HG03108 (cell line): ENCODE data around the gene MBLAC1.

Experiments used
- ATAC-seq: cut with Tn5 transposase; IDR thresholded peaks from one replicate; pipeline ENCODE4 v1.9.1; 2021; ENCODE audit warnings: moderate library complexity; ENCODE audit not compliant: unreplicated experiment

The MBLAC1 gene, protein sequence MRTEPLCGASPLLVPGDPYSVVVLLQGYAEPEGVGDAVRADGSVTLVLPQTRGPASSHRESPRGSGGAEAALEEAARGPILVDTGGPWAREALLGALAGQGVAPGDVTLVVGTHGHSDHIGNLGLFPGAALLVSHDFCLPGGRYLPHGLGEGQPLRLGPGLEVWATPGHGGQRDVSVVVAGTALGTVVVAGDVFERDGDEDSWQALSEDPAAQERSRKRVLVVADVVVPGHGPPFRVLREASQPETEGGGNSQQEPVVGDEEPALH

DNA sequence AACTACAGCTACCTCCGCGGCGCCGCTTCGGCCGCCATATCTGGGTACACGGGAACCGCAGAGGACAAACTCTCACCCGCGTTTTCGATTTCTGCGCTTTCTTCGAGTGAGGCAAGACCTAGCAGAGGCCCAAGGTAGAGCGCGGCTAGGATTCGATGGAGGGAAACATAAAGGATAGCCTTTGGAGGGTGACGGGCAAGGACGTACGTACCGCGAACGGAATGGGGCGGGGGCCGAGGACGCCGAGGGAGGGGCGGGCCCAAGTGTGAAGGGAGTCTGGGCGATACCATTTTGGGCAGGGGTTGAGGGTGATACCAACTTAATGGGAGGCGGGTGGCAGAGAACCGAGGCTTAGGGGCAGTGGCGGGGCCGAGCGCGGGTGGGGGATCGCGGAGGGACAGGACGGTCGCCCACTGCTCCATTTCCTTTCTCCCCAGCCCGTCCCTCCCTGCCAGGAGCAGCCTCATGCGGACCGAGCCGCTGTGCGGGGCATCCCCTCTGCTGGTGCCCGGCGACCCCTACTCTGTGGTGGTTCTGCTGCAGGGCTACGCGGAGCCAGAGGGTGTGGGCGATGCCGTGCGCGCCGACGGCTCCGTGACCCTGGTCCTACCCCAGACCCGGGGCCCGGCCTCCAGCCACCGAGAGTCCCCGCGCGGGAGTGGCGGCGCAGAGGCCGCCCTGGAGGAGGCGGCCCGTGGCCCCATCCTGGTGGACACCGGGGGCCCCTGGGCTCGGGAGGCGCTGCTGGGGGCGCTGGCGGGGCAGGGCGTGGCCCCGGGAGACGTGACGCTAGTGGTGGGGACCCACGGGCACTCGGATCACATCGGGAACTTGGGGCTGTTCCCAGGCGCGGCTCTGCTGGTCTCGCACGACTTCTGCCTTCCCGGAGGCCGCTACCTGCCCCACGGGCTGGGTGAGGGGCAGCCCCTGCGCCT lies at the start of gene MBLAC1:
Gene MBLAC1, plus strand, starts transcription at position 37 of the 935 bp plus-strand sequence. Its CDS starts 429 bp downstream, at position 466.
- peak; percentile 50 for ATAC-seq

DNA sequence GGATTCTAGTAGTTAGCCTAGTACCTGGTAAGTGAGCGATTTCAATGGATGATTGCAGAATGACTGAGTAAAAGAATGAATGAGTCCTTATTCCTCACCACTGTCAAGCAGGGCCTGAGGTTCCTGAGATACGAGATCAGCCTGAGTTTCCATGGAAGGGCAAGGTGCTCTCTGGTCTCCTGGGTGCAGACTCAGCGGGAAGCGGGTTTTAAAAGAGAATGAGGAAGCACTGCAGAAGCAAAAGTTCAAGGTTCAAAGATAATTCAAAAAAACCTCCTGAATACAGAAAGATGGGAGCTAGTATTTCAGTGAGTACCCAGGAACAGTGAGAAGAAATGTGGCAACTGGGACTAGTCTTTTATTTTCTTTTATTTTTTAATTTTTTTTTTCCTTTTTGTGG lies 49.6 kb upstream of the MBLAC1 start:
- ATAC-seq = no peak

DNA sequence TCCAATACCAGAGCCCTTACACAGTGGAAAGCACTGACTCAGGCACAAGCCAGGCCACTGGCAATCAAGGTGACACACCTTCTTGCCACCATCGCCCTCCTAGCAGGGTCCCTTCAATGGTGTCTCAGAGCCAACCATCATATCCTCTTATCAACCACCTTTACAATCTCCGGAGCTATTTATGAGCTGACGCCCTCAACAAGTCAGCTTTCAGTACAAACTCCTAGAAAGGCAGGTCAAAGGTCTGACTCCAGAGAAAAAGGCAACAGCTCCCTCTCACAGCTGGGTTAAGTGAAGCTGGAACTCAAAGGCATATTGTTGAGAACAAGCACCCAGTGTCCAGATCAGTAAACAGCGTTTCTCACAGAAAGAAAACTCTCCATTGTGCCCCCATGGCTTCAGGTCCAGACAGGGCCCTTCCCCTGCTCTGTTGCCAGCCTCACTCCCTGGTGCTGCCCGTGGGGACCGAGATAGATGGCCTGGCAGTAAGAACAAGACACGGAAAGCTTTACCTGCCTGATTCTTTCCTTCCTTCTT lies 47.7 kb upstream of the MBLAC1 start:
- no peak for ATAC-seq

DNA sequence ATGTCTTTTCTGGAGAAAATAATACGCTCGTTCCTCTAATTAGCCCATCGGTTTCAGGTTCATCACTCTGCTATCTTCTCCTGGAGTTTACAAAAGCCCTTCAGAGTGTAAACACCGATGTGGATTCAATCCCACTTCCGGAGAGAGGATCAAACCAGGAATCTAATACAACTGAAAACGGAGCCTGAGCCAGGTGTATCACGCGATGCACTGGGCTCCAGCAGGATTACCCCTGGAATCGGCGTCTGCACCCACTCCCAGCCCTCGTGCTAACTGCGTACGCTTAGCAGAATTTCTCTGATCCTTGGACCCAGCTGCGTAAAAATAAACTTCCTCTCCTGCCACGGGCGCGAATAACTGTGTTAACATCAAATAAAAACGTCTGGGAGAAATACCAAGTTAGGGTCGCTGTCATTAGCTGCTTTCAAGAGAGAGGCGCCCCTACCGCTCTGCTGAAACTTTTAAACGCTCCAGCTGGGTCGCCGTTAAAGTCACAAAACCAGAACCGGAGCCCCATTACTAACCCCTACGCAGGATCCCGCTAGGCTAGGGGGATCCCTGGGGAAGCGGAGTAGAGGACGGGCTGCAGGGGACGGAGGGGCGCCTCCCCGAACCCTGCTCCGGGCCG lies 45.7 kb upstream of the MBLAC1 start:
- ATAC-seq = no peak

DNA sequence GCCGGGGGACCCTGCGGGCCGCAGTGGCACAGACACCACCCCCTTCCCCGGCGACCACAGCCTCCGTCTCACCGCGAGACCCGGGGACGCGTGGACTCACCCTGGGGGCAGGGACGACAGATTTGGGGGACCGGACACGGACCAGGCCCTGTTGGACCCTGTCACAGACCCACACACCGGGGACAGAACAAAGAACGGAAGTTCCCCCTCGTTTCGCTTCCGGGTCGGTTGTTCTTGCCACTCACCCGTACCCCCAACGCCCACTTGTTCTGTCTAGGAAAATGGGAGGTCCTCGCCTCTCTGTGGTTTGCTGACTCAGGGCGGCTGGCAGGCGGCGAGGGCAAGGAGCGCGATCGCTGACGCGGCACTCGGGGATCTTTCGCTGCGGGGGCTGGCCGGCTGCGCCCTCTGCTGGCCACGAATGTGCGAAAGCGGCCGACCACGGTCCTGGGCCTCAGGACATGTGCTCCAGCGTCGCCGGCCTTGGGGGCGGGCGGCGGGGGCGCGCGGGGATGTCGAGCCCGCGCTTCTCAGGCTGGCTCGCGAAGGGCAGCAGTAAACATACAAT lies 45.1 kb upstream of the MBLAC1 start, which contains the start of gene ZNF3:
Gene ZNF3, minus strand, starts transcription at position 189 of the 568 bp plus-strand sequence. CDS start 4,366 bp downstream, outside the sequence.
- peak; percentile 82 for ATAC-seq

DNA sequence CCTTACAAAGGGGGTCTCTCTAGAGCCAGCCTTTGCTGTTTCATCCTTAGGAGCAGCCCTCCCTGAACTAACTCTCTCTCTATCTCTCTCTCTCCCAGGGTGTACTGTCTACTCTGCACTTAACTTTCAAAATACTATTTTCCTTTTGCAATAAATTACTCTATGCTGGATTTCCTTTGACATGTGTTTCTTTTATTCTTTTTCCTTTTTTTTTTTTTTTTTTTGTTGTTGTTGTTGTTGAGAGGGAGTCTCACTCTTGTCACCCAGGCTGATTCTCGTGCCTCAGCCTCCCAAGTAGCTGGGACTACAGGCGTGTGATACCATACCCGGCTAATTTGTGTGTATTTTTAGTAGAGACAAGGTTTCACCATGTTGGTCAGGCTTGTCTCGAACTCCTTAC lies 43.8 kb upstream of the MBLAC1 start:
- ATAC-seq = no peak

DNA sequence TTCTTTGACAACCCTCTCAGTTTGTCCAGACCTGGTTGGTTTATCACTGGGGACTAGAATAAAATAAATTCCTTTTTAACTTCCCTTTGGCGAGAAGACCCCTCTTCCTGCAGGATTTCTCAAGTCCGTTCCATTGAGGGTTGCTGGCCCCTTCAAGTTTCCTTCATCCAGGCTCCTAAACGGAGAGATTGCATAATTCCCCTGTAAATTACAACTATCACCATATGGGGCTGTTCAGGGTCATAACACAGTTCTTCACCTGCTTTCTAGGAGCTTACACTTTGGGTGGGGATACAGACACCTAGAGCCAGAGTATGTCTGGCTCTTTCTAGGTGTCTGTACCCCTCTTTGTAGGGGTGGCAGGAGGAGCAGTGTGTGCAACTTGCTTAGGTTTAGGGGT lies 41.3 kb upstream of the MBLAC1 start:
- no peak for ATAC-seq

DNA sequence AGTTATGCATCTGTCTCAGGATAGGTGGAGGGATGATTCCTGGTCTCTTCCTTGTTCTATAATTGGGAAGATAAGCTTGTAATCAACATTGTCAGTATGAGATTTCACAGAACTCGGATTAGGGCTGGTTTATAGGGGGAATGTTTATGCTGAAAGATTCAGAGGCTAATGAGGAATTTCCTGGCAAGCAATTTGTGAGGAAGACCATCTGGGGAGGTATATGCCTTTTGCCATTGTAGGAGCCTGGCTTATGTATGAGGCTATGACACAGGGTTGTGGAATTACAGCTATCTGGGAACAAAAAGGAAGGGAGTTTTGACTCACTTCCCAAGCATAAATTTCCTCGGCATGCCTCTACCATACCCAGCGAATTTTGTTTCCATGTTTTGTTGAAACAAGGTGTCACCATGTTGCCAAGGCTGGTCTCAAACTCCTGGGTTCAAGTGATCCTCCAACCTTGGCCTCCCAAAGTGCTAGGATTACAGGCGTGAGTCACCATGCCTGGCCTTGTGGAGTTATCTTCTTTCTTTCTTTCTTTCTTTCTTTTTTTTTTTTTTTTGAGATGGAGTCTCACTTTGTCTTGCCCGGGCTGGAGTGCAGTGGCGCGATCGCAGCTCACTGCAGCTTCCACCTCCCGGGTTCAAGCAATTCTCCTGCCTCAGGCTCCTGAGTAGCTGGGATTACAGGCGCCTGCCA lies 39.6 kb upstream of the MBLAC1 start:
- ATAC-seq = no peak

DNA sequence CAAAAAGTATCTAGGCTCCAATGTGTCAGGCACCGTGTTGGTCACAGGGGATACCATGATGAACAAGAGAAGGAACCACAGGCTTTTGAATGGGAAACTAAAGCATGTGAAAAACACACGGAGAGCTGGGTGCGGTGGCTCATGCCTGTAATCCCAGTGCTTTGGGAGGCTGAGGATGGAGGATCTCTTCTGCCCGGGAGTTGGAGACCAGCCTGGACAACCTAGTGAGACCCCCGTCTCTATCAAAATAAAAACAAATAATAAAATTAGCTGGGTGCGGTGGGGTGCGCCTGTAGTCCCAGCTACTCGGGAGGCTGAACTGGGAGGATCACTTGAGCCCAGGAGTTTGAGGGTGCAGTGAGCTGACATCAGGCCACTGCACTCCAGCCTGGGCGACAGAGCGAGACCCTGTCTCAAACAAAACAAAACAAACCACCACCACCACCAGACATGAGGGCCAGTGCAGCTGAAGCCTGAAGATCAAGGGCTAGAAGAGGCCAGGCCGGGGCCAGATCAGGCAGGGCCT lies 38.6 kb upstream of the MBLAC1 start:
- no peak for ATAC-seq

DNA sequence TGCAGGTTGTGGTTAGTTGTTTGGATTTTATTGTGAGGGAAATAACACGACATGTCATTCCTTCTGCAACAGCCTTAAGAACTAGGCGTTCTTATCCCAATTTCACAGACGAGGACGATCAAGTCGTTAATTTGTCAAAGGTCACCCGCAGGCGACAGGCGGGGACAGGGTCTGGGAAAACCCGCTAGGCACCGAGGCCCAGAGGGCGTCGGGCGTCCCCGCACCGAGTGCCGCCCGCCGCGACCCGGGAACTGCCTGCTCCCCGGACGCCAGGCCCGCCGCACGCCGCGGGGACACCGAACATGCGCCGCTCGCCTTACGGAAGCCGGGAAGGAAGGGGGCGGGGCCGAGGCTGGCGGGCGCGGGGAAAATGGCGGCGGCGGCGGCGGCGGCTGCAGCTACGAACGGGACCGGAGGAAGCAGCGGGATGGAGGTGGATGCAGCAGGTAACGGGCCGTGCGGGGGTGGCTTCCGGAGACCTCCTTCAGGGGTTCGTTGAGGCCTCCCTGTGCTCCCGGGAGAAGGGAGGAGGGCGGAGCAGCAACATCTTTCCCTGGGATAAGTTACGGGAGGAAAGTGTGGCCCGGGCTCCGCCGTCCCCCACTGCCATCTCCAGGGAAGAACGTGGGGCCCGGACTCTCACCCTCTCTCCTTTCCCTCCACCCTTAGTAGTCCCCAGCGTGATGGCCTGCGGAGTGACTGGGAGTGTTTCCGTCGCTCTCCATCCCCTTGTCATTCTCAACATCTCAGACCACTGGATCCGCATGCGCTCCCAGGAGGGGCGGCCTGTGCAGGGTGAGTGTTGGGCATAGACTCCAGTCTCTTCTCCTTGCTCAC lies 37.9 kb upstream of the MBLAC1 start, which contains the start of gene COPS6:
Gene COPS6, plus strand, starts transcription at position 349 of the 837 bp plus-strand sequence. Its CDS starts 22 bp downstream, at position 371.
- ATAC-seq = no peak

DNA sequence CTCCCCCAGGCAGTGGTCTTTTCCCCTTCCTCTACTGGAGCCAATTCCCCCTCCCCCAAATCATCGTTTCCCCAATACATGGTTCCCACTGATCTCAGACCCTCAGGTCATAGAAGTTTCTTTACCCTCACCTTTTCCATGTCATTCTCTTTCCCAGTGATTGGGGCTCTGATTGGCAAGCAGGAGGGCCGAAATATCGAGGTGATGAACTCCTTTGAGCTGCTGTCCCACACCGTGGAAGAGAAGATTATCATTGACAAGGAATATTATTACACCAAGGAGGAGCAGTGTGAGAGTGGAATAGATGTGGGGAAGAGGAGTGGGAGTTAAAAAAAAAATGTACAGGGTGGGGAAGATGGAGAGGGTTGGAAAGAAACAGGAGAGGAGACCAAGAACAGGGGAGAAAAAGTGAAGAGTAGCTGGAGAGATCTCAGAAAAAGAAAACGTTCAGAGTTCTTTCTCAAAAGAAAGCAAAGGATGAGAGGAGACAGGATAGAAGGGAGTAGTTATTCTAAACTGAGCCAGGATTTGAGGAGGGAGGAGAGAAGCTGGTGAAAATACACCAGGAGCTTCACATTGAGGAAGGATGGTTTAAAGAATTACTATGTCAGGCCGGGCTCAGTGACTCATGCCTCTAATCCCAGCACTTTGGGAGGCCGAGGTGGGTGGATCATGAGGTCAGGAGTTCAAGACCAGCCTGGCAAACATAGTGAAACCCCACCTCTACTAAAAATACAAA lies 37.1 kb upstream of the MBLAC1 start:
- no peak for ATAC-seq

DNA sequence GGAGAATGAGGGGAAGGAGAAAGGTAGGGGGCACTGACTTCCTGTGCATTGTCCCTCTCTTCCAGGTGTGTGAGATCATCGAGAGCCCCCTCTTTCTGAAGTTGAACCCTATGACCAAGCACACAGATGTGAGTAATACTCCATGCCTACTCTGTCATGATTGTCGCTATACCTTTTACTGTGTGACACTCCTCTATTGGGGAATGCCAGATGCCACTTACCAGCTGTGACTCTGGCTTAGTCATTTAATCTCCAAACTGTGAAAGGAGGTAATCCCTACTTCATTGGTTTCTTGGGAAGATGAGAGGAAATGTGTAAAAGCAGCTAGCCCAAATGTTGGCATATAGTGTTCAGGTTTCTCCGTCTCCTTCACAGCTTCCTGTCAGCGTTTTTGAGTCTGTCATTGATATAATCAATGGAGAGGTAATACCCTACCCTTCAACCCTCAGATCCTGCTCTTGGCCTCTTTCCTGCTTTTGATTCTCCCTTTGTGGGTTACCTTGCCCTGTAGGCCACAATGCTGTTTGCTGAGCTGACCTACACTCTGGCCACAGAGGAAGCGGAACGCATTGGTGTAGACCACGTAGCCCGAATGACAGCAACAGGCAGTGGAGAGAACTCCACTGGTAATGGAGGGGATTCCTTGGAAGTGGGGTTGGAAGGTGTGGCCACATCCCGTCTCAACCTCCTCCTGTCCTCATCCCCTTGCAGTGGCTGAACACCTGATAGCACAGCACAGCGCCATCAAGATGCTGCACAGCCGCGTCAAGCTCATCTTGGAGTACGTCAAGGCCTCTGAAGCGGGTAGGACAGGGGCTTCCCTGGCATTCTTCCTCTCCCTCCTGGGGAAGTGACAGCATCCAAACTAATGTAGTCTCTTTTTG lies 36.0 kb upstream of the MBLAC1 start:
- ATAC-seq = no peak

DNA sequence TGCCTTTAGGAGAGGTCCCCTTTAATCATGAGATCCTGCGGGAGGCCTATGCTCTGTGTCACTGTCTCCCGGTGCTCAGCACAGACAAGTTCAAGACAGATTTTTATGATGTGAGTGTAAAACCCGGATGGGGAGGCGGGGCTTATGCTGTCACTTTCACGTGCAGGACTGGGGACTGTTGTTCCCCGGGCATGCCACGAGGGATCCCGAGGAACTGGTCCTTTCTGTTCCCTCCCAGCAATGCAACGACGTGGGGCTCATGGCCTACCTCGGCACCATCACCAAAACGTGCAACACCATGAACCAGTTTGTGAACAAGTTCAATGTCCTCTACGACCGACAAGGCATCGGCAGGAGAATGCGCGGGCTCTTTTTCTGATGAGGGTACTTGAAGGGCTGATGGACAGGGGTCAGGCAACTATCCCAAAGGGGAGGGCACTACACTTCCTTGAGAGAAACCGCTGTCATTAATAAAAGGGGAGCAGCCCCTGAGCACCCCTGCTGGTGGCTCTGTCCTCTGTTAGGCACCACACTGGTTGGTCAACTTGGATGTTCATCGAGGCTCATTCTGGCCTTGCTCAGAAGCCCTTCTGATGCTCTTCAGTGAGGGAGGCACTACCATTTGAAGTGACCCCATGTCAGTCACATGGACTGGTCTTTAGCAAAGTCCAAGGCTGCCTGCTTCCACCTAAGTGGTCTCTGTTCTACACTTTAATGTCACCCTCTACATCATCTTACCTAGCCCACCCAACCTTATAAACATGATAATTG lies 35.2 kb upstream of the MBLAC1 start:
- ATAC-seq = no peak

DNA sequence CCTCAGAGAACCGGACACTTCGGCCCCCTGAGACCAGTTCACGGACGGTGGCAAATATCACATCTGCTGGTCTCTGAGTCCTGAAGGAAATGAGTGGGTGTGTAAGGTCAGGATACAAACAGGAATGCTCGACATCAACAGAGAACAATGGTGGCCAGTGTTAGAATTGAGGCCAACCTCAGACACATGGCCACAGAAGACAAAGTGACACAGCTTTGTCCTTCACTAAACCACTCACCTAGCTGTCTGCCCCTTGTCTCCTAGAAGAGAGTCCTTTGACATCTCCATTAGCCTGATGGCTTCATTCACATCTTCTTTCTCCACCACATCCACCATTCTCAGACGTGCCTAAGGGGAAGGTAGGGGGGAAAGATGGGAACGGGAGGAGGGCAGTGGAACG lies 33.7 kb upstream of the MBLAC1 start:
- ATAC-seq = no peak

DNA sequence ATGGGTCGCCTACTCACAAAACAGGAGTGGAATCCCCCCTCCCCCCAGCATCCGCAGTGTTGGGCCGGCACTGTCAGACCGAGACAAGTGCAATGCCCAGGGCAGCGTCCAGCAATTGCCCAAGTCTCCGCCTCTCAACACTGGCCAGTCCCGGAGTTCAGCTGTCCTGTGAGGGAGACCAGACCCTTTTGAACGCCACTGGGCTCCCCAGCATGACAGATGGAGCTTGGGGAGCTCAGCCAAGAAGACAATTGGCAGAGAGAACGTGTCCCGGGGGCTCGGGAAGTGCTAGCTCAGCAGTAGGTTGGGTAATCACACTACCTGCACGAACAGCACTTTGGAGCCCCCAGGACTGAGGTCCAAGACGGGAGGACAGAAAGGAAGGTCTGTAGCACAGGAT lies 33.3 kb upstream of the MBLAC1 start:
- no peak for ATAC-seq

DNA sequence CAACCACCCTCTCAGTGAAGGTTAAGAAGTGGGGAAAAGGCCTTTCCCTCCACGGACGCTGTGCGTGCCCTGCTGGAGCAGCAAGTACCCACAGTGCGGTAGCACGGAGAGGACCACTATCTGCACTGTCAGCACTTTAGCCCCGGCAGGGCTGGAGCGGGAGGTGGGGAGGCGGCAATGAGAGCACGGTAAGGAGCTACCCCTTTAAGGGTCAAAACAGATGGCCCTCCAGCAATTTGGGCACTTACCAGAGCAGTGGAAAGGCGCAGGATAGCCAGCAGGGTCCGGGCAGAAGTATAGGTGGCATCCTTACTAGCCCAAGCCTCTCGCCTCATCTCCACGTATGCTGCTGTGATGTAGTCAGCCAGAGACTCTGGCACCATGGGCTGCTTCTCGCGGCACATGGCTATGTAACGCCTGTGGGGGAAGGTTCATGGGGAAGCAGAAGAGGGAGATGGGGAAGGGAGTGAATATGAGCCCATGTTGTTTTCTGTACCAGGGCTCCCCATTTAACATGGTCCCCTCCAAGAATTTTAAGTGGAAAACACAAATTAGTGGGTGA lies 32.8 kb upstream of the MBLAC1 start:
- no peak for ATAC-seq
